ENCODE results near the gene PRKCA. TPM values are rescaled to one million over a fixed set of nuclear protein-coding genes. Genes with fewer than 3 reads are reported as not detected.

The PRKCA gene
- total and polyA plus RNA-seq, 9 of the 15 experiments (the other 6 are each of a cell fraction or from before 2014, with no cell fraction given): 3.2 to 33.0 (median 17.8) TPM

DNA sequence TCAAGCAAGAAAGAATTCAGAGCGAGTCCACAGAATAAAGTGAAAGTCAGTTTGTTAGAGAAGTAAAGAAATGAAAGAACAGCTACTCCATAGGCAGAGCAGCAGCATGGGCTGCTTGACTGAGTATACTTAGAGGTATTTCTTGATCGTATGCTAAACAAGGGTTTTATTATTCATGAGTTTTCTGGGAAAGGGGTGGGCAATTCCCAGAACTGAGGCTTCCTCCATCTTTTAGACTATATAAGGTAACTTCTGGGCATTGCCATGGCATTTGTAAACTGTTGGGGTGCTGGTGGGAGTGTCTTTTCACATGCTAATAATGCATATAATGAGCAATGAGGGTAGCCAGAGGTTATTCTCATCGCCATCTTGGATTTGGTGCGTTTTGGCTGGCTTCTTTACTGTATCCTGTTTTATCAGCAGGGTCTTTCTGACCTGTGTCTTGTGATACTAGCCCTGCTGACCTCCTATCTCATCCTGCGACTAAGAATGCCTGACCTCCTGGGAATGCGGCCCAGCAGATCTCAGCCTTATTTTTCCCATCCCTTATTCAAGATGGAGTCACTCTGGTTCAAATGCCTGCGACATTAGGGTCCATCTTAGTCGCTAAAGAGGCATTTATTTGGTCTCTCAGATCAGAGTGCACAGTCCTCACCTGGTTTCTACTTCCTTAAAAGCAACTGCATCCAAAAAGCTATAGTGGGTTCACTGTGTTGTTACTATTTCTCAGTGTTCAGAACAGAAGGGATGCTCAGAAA, 432.0 kb downstream of the PRKCA start (continued):
- TF ChIP-seq ZNF140 (CRISPR knock-in tag; IDR thresholded peaks at IDR 0.05) (no peak), KAT8 (IDR thresholded peaks at IDR 0.05; ENCODE audit: low read depth) (no peak), ELK1 (CRISPR knock-in tag; IDR thresholded peaks at IDR 0.05) (no peak), ZSCAN32 (CRISPR knock-in tag; IDR thresholded peaks at IDR 0.05) (no peak), L3MBTL2 (IDR thresholded peaks at IDR 0.05) (no peak), RERE (CRISPR knock-in tag; IDR thresholded peaks at IDR 0.05; ENCODE audit: borderline replicate concordance) (no peak), ZFX (CRISPR knock-in tag; IDR thresholded peaks at IDR 0.05) (no peak), ZNF75A (CRISPR knock-in tag; IDR thresholded peaks at IDR 0.05) (no peak), NONO (IDR thresholded peaks at IDR 0.05; ENCODE audit: low read depth in 2 of 2, low read length in 1 of 2) (no peak), RUNX1 (IDR thresholded peaks at IDR 0.05; ENCODE audit: low read depth) (no peak), SMARCC2 (IDR thresholded peaks at IDR 0.05; ENCODE audit: low read depth) (no peak), HDAC2 (IDR thresholded peaks at IDR 0.05) (no peak), FOXK1 (CRISPR knock-in tag; IDR thresholded peaks at IDR 0.05; ENCODE audit: borderline replicate concordance) (no peak), SMARCB1 (IDR thresholded peaks at IDR 0.05; ENCODE audit: insufficient read length, low read depth) (no peak), KDM1A (IDR thresholded peaks at IDR 0.05) (no peak)
- TF ChIP-seq, protein P1, sequence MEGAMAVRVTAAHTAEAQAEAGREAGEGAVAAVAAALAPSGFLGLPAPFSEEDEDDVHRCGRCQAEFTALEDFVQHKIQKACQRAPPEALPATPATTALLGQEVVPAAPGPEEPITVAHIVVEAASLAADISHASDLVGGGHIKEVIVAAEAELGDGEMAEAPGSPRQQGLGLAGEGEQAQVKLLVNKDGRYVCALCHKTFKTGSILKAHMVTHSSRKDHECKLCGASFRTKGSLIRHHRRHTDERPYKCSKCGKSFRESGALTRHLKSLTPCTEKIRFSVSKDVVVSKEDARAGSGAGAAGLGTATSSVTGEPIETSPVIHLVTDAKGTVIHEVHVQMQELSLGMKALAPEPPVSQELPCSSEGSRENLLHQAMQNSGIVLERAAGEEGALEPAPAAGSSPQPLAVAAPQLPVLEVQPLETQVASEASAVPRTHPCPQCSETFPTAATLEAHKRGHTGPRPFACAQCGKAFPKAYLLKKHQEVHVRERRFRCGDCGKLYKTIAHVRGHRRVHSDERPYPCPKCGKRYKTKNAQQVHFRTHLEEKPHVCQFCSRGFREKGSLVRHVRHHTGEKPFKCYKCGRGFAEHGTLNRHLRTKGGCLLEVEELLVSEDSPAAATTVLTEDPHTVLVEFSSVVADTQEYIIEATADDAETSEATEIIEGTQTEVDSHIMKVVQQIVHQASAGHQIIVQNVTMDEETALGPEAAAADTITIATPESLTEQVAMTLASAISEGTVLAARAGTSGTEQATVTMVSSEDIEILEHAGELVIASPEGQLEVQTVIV (CRISPR knock-in tag; IDR thresholded peaks at IDR 0.05; ENCODE audit: borderline replicate concordance): no peak
- TF ChIP-seq, protein P2, sequence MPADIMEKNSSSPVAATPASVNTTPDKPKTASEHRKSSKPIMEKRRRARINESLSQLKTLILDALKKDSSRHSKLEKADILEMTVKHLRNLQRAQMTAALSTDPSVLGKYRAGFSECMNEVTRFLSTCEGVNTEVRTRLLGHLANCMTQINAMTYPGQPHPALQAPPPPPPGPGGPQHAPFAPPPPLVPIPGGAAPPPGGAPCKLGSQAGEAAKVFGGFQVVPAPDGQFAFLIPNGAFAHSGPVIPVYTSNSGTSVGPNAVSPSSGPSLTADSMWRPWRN (IDR thresholded peaks at IDR 0.05; ENCODE audit: low read depth): no peak
- TF ChIP-seq, protein P3, sequence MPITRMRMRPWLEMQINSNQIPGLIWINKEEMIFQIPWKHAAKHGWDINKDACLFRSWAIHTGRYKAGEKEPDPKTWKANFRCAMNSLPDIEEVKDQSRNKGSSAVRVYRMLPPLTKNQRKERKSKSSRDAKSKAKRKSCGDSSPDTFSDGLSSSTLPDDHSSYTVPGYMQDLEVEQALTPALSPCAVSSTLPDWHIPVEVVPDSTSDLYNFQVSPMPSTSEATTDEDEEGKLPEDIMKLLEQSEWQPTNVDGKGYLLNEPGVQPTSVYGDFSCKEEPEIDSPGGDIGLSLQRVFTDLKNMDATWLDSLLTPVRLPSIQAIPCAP (CRISPR knock-in tag; IDR thresholded peaks at IDR 0.05; ENCODE audit: borderline replicate concordance): no peak

All from K562 (cell line).